ENCODE data around the gene MMGT1. TPM values are rescaled to one million over a fixed set of nuclear protein-coding genes. Genes with fewer than 3 reads are reported as not detected.
"Not testable (repeated sequence)": the region's sequence is repeated elsewhere in the genome, so short reads cannot be mapped to it uniquely, and the experiment has no call there.

Gene MMGT1
- total RNA-seq, 1 donor from 2014 or later, result 28.1 TPM

GRCh38 chrX:135923353-135923752, 50.4 kb downstream of the MMGT1 start:
- no peak for DNase-seq (ENCODE audit: low spot score)

GRCh38 chrX:135920516-135920915, 53.3 kb downstream of the MMGT1 start:
- DNase-seq (ENCODE audit: low spot score), result not testable (repeated sequence)

DNA sequence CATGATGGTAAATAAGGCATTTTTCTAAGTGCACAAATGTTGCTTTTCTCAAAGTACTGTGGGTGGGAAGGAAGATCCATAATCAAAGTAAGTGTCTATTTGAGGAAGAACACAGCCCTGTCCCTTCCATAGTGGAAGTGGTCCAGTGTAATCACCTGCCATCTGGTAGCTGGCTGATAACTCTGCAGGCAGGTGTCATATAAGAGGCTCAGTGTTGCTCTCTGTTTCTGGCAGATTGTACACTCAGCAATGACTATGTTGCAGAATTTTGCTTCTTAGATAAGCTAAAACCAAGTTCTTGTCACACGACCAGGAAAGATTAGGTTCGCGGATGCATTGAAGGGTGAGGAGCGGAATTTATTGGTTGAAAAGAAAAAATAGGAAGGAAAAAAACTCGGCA, 59.4 kb downstream of the MMGT1 start:
- no peak for DNase-seq (ENCODE audit: low spot score)

Other genes with a start within 250 kb of the MMGT1 start
- not detected for gene CT45A3, start 205.8 kb downstream of the MMGT1 start, total RNA-seq
- gene CT45A5, start 188.5 kb downstream of the MMGT1 start, total RNA-seq, result not detected
- not detected for gene CT45A6, start 171.2 kb downstream of the MMGT1 start, total RNA-seq
- gene CT45A2, start 154.0 kb downstream of the MMGT1 start, total RNA-seq, result not detected
- gene CT45A7, start 136.7 kb downstream of the MMGT1 start, total RNA-seq, result not detected
- not detected for gene CT45A8, start 119.5 kb downstream of the MMGT1 start, total RNA-seq
- gene CT45A9, start 102.2 kb downstream of the MMGT1 start, total RNA-seq, result not detected
- gene CT45A10, start 80.5 kb downstream of the MMGT1 start, total RNA-seq, result not detected
- not detected for gene SAGE1, start 80.3 kb downstream of the MMGT1 start, total RNA-seq
- gene SLC9A6, start 11.4 kb upstream of the MMGT1 start, total RNA-seq, result 13.3 TPM
- 381 TPM for gene FHL1, start 173.5 kb upstream of the MMGT1 start, total RNA-seq